ENCODE results near the gene NSD2.
A peak's percentile ranks its signal among the peaks of the same experiment; 100 is the strongest.
"Not testable (repeated sequence)": the region's sequence is repeated elsewhere in the genome, so short reads cannot be mapped to it uniquely, and the experiment has no call there.

NSD2 gene

GRCh38 chr4:1899149-1900086 lies 28.2 kb downstream of the NSD2 start:
- peak; percentile 76 to 81 for DNase-seq

- no peak for DNase-seq
Observed at GRCh38 chr4:1900087-1900433, 28.9 kb downstream of the NSD2 start.

- DNase-seq = no peak
Observed at GRCh38 chr4:1900624-1901023, 29.4 kb downstream of the NSD2 start.

- DNase-seq = no peak
Observed at GRCh38 chr4:1901127-1901526, 29.9 kb downstream of the NSD2 start.

GRCh38 chr4:1902243-1902642 lies 31.1 kb downstream of the NSD2 start:
- no peak for DNase-seq

- DNase-seq = no peak
Observed at GRCh38 chr4:1903035-1903434, 31.8 kb downstream of the NSD2 start.

GRCh38 chr4:1904042-1904441 lies 32.8 kb downstream of the NSD2 start:
- no peak for DNase-seq

- no peak for DNase-seq
Observed at GRCh38 chr4:1907848-1908525, 36.8 kb downstream of the NSD2 start.

GRCh38 chr4:1909696-1910095 lies 38.5 kb downstream of the NSD2 start:
- DNase-seq = not testable (repeated sequence)

GRCh38 chr4:1910643-1911042 lies 39.5 kb downstream of the NSD2 start:
- DNase-seq = peak in 1 of 2 donors; percentile 11

GRCh38 chr4:1911316-1911715 lies 40.1 kb downstream of the NSD2 start:
- not testable (repeated sequence) for DNase-seq

- no peak for DNase-seq
Observed at GRCh38 chr4:1922821-1923220, 51.6 kb downstream of the NSD2 start.

GRCh38 chr4:1927675-1928074 lies 56.5 kb downstream of the NSD2 start:
- DNase-seq = no peak

GRCh38 chr4:1928356-1929239 lies 57.4 kb downstream of the NSD2 start:
- peak; percentile 7 to 34 for DNase-seq

GRCh38 chr4:1932736-1933135 lies 61.5 kb downstream of the NSD2 start:
- DNase-seq = no peak

GRCh38 chr4:1933700-1934099 lies 62.5 kb downstream of the NSD2 start:
- DNase-seq = no peak

- no peak for DNase-seq
Observed at GRCh38 chr4:1937550-1937949, 66.4 kb downstream of the NSD2 start.

GRCh38 chr4:1938027-1938426 lies 66.8 kb downstream of the NSD2 start:
- no peak for DNase-seq

- no peak for DNase-seq
Observed at GRCh38 chr4:1939664-1940509, 68.7 kb downstream of the NSD2 start.

GRCh38 chr4:1940566-1940965 lies 69.4 kb downstream of the NSD2 start:
- DNase-seq = no peak

- no peak for DNase-seq
Observed at GRCh38 chr4:1943928-1944327, 72.7 kb downstream of the NSD2 start.
